HG03196 (cell line): ENCODE results near the gene ANKRD52.
A peak's percentile ranks its signal among the peaks of the same experiment; 100 is the strongest.
"Not testable (repeated sequence)": the region's sequence is repeated elsewhere in the genome, so short reads cannot be mapped to it uniquely, and the experiment has no call there.

ENCODE experiments used
- ATAC-seq: cut with Tn5 transposase; IDR thresholded peaks from one replicate; pipeline ENCODE4 v1.9.1; 2021; ENCODE audit not compliant: unreplicated experiment

The ANKRD52 gene

DNA sequence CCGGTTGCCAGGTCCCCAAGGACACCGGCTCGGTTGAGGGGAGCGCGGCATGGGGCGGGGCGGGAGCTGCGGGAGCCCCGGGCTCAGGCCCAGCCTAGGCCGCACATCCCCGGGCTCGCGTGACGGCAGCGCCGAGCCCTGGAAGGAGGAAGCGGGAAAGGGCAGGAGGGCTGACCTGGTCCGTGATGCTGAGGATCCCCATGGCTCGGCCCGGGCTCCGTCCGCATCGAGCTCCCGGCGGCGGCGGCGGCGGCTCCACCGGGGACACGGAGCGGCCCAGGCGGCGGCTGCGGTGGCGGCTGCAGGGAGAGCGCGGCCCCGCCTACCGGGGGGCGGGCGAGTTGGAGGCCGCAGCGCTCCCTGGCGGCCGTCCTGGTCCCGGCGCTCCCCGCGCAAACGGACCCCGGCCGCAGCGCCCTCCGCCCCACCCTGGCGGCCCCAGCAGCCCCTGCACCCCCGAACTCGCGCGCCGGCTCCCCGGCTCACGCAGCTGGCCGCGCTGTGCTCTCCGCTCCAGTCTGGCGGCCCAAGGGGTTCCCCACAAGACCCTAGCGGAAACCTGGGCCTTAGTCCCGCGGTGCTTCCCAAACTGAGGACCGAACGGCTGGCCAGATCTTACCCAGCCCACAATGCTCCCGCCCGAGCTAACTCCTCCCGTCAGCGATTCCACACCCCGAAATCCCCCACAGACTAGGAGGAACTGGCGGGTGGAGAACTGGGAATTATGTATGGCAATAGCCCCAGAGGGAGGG lies at the start of gene ANKRD52:
ANKRD52 (minus strand) TSS at position 317 of the 752 bp plus-strand sequence; CDS start at position 202, 115 bp downstream.
- ATAC-seq = peak; percentile 81

- ATAC-seq = no peak
Observed at GRCh38 chr12:56307221-56307965, 49.2 kb upstream of the ANKRD52 start.

- ATAC-seq = no peak
Observed at GRCh38 chr12:56304872-56305590, 46.8 kb upstream of the ANKRD52 start.

- no peak for ATAC-seq
Observed at GRCh38 chr12:56304276-56304675, 46.1 kb upstream of the ANKRD52 start.

GRCh38 chr12:56300644-56301464 lies 42.7 kb upstream of the ANKRD52 start:
- ATAC-seq = no peak

DNA sequence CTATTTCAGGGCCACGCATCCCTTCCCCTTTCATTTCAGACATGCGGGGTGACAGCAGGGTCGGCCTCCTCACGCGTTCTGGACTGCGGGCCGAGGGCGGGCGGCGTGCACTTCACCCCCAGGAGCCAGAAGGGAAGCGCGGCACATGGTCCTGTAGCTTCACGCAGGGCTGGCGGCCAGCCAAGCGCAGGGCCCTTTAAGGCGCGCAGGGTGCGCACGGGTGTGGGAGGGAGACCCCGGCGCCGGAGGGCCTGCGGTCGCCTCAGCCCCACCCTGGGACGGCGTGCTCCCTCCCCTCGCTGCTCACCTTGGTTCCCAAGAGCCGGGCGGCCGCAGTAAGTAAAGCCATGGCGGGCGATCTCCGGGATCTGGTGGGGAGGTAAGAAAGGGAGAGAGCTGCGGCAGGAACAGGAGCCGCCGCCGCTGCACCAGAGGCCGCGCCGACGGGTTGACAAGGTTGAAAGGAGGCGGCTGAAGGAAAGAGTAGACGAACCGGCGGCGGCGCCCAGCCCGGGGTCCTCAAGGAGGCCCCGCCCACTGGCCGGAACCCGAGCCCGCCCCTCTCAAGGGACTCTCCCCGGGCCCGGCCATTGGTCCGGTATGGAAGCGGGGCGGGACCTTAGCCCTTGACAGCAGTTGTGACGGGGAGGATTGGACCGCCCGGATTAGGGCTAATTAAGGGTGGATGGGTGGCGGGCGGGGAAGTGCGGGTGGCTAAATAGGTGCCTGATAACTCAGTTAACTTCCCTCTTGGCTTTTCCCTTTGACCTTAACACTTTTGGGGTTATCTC lies 41.9 kb upstream of the ANKRD52 start, which contains the start of gene CS:
CS (minus strand) TSS at position 478 of the 791 bp plus-strand sequence; CDS start at position 349, 129 bp downstream.
- peak; percentile 89 for ATAC-seq

GRCh38 chr12:56299308-56299852 lies 41.2 kb upstream of the ANKRD52 start:
- ATAC-seq = no peak

DNA sequence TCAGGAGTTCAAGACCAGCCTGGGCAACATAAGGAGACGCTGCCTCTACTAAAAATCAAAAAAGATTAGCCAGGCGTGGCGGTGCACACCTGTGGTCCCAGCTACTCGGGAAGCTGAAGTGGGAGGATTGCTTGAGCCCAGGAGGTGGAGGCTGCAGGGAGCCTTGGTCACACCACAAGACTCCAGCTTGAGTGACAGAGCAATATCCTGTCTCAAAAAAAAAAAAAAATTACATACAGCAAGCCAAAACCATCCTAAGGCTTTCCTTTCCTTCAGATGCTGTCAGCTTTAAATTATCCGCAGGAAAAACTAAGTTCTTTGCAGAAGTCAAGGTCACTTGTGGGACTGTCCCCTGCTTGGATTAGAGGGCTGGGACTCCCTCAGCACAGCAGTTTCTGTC lies 40.6 kb upstream of the ANKRD52 start:
- no peak for ATAC-seq

GRCh38 chr12:56297400-56297799 lies 39.2 kb upstream of the ANKRD52 start:
- ATAC-seq = no peak

DNA sequence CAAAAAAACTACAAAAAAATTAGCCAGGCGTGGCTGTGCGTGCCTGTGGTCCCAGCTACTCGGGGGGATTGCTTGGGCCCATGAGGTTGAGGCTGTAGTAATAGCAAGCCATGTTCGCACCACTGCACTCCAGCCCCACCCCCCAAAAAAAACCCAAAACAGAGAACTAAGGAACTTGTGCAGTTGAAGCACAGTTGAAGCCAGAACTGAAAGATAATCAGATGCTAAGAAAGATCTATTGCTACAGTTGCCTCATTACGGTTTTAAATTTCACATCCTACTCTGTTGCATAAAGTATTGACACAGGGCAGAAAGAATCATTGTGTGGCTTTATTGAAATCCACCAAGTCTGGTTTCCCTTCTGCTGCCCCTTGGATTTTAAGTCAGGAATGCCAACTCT lies 38.1 kb upstream of the ANKRD52 start:
- ATAC-seq = no peak

GRCh38 chr12:56293795-56294194 lies 35.6 kb upstream of the ANKRD52 start:
- ATAC-seq = no peak

GRCh38 chr12:56288705-56289387 lies 30.7 kb upstream of the ANKRD52 start:
- ATAC-seq = no peak

DNA sequence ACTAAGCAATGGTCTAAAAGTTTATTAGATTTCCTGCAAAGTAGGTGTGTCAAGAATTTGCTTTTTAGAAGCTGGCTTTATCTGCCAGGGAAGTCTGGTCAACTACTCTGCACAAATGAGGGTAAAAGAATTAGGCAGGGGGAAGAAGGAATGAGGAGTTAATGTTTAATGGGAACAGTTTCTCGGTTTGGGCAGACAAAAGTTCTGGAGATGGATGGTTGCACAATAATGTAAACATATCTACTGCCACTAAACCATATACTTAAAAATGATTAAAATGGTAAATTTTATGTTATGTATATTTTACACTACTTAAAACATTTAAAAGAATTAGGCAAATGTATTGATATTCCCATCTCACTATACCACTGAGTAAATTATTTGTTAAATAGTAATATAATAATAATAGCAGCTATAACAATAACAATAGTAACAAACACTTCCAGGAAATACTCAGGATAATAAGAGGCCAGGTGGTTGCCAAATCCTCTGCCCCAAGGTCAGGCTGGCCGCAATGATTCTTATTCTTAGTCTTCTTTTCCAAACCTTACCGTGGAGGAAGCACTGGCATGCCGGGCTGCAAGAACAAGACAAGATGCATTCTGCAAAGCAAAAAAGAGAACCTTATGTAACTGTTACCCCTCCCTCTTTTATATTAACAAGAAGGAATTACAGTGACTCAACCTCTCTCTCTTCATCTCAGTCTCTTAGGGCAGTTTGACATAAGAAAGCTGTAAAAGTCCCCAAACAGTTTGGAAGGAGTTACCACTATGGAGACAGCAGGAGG lies 28.1 kb upstream of the ANKRD52 start:
- ATAC-seq = no peak

DNA sequence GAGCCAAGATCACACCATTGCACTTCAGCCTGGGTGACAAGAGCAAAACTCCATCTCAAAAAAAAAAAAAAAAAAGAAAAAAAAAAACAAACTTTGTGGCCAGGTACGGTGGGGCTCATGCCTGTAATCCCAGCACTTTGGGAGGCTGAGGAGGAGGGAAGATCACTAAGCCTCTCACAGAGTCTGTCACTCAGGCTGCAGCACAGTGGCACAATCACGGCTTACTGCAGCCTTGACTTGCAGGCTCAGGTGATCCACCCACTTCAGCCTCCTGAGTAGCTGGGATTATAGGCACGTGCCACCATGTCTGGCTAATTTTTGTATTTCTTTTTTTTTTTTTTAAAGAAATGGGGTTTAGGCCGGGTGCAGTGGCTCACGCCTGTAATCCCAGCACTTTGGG lies 26.1 kb upstream of the ANKRD52 start:
- not testable (repeated sequence) for ATAC-seq

DNA sequence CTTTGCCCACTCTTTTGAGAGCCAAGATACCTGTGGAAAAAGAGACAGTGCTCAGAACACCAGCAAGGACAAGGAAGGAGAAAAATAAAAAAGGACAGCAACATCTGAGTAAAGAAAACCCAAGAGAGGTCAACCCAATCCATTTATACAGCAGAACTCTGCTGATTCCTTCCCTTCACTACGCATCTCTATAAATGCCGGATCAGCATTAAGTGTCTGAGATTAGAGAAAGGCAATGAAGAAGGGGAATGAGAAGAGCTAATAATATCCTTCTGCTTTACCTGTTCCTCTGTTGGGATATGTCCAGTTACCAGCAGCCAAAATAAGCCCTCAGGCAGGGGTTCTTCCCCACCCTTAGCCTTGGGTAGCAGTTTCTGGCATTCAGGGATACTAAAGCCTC lies 24.4 kb upstream of the ANKRD52 start:
- no peak for ATAC-seq

DNA sequence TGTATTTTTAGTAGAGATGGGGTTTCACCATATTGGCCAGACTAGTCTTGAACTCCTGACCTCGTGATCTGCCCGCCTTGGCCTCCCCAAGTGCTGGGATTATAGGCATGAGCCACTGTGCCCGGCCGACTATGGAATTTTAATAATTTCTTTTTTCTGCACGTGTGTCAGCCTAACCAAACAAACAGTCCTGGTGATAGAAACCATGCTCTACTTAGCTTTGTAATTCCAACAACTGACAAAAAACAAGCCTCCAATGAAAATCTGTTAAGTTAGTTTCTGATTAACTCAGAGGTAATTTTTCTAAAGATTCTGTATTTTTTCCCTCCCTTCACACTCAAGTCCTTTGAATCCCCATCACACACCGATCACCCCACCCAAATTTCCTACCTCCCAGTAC lies 23.8 kb upstream of the ANKRD52 start:
- no peak for ATAC-seq

DNA sequence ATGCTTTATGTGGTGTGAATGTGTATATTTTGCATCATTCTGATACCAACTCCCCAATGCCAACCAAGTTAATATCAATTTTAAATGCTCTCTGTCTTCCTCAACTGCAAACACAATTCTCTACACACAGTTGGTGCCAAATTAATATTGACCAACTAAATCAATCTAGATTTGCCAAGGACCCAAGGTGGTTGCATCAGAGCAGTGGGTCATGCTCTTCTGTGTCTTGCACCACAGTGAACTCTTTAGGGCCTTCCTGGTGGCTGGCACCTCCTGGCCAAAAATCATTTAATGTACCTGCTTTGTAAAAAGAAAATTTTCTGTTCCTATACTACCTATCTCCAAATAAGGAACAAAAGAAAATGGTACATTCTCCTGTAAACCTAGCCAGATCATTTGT lies 22.7 kb upstream of the ANKRD52 start:
- ATAC-seq = no peak

DNA sequence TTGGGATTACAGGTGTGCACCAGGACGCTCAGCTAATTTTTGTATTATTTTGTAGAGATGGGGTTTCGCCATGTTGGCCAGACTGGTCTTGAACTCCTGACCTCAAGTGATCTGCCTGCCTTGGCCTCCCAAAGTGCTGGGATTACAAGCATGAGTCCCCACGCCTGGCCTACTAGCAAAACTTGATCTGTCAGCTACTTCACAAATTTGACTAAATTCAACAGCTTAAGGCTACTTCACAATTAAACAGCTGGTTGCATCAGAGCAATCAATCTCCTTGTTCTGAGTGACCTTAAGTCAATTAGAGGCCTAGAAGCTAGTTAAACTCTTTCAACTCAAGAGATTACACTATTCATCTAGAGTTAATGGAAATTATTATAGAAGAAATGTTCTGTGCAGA lies 20.7 kb upstream of the ANKRD52 start:
- ATAC-seq = no peak
